ENCODE data around the gene LRRC8E. TPM values are rescaled to one million over a fixed set of nuclear protein-coding genes. Genes with fewer than 3 reads are reported as not detected.

The LRRC8E gene
- polyA plus RNA-seq, 10 donors = 0.11 to 0.61 (median 0.27) TPM; not detected in 3

DNA sequence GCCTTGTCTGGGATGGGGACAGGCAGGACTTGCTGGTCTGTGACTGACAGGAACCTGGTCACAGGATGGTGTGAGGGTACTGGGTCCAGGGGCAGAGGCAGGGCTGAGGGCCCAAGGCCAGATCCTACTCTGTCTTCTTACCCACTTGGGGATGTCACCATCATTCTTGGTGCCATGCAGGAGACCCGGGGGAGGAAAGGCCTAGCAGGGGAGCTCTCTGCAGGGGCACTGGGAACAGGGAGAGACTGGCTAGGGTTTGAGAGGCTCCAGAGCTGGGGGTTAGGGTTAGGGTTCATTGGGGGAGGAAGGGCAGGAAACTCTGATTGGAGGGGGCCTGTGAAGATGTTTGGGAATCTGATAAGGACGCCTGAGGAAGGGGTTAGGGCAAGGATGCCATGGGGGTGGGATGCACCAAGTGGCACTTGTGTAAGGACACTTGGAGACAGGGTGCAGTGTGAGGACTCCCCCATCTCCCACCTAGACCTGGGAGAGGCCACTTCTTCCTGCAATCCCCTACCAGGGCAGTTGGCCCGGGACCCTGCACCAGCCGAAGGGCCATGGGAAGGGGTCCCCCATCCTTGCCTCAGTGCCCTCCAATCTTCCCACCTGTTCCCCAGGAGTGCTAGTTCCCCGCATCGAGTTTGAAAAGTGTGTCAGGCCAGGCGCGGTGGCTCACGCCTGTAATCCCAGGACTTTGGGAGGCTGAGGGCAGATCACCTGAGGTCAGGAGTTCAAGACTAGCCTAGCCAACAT, 21.0 kb upstream of the LRRC8E start:
- no peak for DNase-seq

DNA sequence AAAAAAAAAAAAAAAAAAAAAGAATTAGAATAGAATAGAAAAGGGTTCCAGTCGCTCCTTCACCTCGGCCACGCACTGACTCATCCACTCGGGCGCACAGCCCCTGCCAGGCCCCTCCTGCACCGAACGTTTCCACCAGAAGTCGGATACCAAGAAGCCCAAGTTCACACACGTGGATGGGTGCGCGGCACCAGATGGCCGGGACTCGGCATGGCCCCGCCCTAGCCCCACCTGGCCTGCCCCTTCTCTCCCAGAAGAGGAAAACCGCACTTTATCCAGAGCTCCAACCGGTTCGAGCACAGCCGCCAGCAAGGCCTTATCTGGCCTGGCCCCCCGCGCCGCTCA, 20.0 kb upstream of the LRRC8E start:
- DNase-seq = no peak

DNA sequence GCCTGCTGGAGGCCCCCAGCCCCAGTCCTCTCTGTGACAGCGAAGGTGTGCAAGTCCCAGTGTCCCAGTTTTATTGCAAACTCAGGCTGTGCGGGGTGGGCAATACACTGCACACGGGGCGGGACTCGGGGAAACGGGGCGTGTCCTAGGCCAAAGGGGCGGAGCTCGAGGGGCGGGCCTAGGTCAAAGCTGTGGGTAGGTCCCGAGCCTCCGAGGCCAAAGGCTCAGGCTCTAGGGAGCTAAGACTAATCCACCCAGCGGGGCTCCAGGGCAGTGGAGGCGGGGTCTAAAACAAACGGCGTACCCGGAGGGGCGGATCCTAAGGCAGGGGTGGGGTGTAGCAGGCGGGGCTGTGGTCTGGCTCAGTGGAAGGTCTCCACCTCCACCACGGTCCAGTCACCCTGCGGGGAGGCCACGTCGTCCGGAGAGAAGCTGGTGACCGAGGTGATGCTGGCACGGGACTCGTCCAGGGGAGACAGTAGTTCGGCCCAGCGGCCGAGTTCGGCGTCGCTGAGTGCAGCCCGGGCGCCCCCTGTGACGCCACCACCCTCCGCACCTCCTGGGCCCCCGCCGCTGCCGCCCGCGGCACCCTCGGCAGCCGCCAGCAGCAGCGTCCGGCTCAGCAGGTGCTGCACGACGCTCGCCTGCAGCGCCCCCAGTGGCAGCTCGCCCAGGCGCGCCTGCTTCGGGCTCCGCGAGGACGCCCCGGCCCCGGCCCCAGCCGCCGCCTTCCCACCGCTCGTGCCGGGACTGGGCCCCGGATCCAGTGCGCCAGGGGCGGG, 19.4 kb upstream of the LRRC8E start:
- peak in 2 of 3 donors; percentile 81 to 89 for DNase-seq

GRCh38 chr19:7869453-7869909, 18.8 kb upstream of the LRRC8E start:
- DNase-seq = peak in 2 of 3 donors; percentile 59 to 81

GRCh38 chr19:7869910-7870511, 18.3 kb upstream of the LRRC8E start:
- DNase-seq = peak in 2 of 3 donors; percentile 51 to 75

DNA sequence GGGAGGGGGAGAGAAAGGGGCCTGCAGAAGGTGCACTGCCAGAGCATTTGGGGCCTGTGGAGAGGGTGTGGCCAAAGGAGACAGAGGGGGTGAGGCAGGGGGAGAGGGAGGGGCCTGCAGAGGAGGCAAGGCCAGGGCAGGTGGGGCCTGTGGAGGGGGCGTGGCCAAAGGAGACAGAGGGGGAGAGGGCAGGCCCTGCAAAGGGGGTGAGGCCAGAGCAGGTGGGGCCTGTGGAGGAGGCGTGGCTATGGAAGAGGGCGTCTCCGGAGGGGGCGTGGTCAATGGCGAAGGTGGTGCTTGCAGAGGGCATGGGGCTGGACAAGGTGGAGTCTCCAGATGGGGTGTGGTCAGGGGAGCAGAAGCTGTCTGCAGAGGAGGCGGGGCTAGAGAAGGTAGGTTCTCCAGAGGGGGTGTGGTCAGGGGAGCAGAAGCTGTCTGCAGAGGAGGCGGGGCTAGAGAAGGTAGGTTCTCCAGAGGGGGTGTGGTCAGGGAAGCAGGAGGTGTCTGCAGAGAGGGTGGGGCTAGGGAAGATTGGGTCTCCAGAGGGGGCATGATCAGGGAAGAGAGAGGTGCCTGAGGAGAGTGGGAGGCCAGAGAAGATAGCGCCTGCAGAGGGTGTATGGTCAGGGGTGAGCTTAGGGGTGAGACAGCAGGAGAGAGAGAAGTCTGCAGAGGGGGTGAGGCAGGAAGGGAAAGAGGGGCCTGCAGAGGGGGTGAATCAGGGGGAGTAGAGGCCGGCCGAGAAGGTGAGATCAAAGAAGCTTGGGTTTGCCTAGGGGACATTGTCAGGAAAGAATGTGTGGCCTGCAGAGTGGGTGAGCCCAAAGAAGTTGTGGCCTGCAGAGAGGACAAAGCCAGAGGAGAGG, 17.5 kb upstream of the LRRC8E start:
- peak in 1 of 3 donors; percentile 53 for DNase-seq

DNA sequence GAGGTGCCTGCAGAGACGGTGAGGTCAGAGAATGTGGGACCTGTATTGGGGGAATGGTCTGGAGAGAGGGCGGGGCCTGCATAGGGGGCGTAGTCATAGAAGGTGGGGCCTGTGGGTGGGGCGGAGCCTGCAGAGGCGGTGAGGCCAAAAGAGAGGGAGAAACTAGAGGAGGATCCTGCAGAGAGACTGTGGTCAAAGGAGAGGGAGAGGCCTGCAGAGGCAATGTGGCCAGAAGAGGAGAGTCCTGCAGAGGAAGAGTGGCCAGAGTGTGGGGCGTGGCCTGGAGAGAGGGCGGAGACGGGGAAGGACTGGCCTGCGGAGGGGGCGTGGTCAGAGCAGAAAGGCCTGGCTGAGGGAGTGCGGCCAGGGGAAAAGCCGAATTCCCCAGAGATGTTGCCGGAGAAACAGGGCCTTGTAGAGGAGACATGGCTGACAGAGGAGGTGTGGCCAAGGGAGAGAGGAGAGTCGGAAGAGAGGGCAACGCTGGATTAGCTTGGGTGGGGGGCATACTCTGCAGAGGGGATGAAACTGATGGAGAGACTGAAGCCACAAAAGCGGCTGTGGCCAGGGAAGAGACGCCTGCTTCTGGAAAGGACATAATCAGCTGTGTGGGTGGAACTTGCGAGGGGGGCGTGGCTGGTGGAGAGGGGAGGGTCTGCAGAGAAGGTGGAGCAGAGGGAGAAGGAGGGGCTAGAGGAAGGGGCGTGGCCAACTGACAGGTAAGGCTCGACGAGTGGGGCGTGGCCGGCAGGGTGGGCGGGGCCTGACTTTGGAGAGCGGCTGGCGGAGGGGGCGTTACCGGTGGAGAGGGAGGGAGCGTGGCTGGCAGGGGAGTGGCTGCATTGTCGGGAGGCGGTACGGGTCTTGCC, 16.6 kb upstream of the LRRC8E start:
- DNase-seq = peak; percentile 59 to 92 (median 76)

DNA sequence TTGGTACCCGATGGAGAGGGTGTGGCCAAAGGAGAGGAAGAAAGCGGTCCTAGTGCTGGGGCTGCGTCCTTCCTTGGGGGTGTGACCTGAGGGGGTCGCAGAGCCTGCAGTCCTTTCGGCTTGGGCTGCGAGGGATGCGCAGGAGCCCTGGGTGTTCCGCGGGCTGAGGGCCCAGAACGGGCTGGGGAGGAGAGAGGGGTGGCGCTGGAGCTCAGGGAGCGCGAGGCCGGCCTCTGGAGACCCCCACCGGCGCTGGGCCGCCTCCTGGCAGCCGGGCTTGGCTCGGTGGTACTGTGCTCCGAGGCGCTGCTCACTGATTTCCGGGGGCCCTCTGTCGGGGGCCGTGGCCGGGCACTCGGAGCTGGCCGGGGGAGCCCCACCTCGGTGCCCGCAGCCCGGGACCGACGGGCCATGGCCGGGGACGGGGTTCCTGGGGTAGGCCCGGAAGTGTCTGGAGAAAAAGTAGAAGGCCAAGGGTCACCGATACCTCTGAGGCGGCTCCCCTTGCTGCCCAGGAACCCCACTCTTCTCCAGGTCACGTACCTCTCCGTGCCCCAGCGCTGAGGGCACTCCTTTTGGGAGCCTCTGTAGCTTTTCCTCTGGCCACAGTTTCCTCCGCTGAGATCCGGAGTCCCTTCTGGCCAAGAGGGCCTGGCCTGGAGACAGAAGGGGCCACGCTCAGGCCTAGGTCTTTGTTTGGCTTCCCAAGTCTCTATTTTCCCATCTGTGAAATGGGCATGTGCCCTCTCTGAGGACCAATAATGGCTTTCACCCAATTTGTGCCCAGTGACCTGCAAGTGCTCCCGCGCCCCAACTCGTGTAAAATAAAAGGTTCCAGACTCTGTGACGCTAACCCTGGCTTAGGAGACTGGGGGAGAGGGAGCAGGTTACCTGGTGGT, 15.8 kb upstream of the LRRC8E start:
- DNase-seq = no peak

DNA sequence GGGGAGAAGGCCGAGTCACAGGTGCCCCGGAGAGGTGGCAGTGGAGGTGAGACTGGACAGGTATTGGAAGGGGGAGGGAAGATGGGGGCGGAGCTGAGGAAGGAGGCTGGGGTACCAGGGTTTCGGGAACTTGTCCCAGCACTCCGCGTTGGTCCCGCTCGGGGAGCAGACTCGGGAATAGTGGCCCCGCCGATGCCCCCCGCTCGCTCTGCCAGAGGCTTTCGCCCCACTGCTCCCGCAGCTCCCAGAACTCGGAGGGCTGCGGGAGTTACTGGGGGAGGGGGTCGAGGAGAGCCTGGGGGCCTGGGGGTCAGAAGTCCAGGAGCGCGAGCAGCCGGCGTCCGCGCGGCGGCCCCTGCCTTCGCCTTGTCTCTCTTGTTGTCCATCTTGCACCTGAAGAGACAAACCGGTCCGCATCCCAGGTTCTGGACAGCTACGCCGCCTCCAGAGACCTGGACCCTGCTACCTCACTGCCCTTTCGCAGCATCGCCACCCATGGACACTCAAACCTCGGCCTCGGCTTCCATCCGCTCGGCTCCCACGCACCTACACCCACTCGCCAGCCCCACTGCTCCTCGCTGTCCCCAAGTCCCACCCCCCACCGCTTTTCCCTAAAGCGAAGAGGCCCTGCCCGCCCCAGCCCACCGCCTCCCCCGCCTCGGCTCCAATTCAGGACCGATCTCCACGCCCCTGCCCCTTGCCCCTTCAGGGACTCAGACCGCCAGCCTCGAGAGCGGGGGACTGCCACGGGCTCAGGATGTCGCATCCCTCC, 14.8 kb upstream of the LRRC8E start:
- DNase-seq = no peak

DNA sequence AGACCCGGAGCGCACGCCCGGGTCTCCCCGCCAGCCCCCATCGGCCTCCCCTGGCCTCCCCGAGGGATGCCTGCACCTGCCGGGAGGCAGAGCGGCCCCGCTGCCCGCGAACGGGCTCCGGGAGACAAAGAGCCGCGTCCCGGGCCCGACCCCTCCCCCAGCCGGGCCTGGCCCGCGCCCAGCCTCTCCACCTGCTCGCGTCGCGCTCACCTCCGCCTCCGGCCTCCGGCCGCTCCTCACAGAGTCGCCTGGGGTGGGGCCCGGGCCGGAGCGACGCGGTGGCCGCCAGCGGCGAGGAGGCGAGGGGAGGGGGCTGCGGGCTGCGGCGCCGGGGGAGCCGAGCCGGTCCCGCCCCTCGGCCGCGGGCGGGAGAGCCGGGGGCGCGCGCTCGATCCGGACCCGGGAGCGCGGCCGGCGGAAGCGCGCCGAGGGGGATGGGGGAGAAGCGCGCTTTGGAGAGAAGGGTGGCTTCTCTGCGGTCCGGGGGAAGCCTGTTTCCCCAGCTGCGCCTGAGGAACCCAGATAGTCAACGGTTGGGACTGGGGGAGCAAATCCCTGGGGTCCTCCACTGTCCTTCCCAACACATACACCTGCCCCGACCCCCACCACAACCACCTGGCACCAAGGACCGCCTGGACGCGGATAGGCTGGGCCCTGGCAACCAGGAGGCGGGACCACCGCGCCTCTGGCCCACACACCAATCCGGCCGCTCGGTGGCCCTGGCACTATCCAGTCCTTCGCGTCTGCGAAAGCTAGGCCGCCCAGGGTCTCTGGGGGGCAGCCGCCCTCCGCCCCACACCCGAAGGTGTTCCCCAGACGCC, 14.0 kb upstream of the LRRC8E start, which contains the start of gene PRR36:
Gene PRR36 (minus strand): TSS at position 315 of the 821 bp plus-strand sequence. CDS start 701 bp downstream, outside the sequence.
- peak in 1 of 3 donors; percentile 47 for DNase-seq

DNA sequence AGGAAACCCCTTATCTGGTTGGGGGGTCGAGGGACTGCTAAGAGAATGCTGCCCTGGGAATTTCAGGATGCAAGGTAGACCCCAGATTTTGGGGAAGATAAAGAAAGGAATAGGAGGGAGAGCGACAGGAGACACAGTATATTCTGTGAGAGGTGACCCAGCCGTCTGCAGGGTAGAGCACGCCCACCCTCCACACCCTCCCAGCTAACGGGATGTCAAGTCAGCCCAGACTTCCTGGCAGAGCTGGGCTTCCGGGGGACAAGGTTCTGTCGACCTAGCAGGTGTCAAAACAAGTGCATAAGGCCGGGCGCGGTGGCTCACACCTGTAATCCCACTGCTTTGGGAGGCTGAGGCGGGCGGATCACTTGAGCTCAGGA, 13.4 kb upstream of the LRRC8E start:
- DNase-seq = no peak

GRCh38 chr19:7877249-7877836, 11.0 kb upstream of the LRRC8E start:
- no peak for DNase-seq

DNA sequence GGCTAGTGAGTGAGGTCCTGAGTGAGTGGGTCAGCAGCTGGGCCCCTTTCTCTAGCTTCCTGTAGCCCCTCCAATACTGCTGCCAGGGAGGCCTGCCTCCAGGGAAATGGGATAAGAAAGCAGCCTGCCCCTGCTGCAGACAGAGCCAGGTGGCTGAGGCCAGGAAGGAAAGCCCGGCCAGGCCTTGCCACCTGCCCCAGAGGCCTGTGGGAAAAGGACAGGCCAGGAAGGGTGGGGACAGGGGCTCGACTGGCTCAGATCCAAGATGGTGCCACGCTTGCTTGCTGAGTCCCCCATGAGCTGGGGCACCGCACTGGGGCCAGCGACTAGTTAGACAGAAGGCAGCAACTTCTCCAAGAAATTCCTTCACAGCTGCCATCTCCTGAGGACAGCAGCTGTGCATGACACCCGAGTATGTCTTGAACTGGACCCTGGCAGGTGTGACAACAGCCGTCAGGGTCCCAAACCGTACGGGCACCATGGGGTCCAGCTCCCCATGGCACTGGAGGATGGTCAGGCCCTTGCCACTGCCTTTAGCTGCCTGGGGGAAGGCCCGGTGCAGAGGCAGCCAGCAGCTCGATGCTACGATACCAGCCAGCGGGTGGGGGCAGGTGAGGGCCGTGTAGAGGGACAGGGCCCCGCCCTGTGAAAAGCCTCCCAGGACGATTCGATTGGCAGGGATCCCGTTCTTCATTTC, 9.1 kb upstream of the LRRC8E start:
- DNase-seq = no peak

GRCh38 chr19:7879836-7880235, 8.5 kb upstream of the LRRC8E start:
- DNase-seq = no peak

- no peak for DNase-seq
Observed at GRCh38 chr19:7881910-7882309, 6.4 kb upstream of the LRRC8E start.

- DNase-seq = no peak
Observed at GRCh38 chr19:7883105-7883504, 5.2 kb upstream of the LRRC8E start.
